Omental fat pad (tissue), 4 donors: ENCODE measurements around the gene AKR1C1. TPM values are rescaled to one million over a fixed set of nuclear protein-coding genes. Genes with fewer than 3 reads are reported as not detected.

Experiments
- small RNA-seq: library from RNA; depleted of rRNA; stranded (forward); fragments of <200 nt; gene quantifications from one replicate; pipeline ENCODE3, GENCODE V24; 2016
- total RNA-seq, 4 donors: library from RNA; depleted of rRNA; stranded (reverse); fragments of >200 nt; gene quantifications; one replicate each; pipeline ENCODE4 v1.1.0, GENCODE V29; 2016

The AKR1C1 gene
- total RNA-seq, 4 donors from 2014 or later: 107 to 237 (median 129) TPM

Small RNAs within 50 kb of the gene (small RNA-seq; reads per million reads assigned to genes)
- gene RF00096: not detected

Other genes with a start within 250 kb of the AKR1C1 start
- gene AKR1E2, start 137.2 kb upstream of the AKR1C1 start, total RNA-seq: 10 to 100 TPM in 1 of 4 donors, 1 to 10 TPM in 3; 7.2 to 26.8 (median 8.9) TPM
- gene AKR1C2, start 40.4 kb downstream of the AKR1C1 start, total RNA-seq: 100 to 1,000 TPM in 3 of 4 donors, 10 to 100 TPM in 1; 51.7 to 269 (median 192) TPM
- gene AKR1C3, start 131.0 kb downstream of the AKR1C1 start, total RNA-seq: 100 to 1,000 TPM in 3 of 4 donors, 10 to 100 TPM in 1; 71.0 to 147 (median 116) TPM
- 1 to 10 TPM in 1 of 4 donors, not detected in 3; 1.5 TPM for gene AKR1C8, start 221.7 kb downstream of the AKR1C1 start, total RNA-seq
- not detected for gene AKR1C4, start 233.4 kb downstream of the AKR1C1 start, total RNA-seq